Right atrium auricular region (tissue), 2 donors: ENCODE results near the gene PPP4C. TPM values are rescaled to one million over a fixed set of nuclear protein-coding genes. Genes with fewer than 3 reads are reported as not detected.
A peak's percentile ranks its signal among the peaks of the same experiment; 100 is the strongest.

ENCODE experiments used
- DNase-seq: peaks from one replicate; pipeline ENCODE4 v3.0.0-alpha.2; 2019; ENCODE audit warnings: low spot score
- H3K27ac ChIP-seq, 2 donors: fragments of 200-600 bp; sonication (generic); 1 replicate in 1 of 2; 2 replicates in 1 of 2; pipeline ENCODE4 v1.5.1; 2016 to 2019
- H3K27me3 ChIP-seq, 2 donors: fragments of 200-600 bp; sonication (generic); one replicate each; pipeline versions ENCODE4 v1.5.1 to v1.6.0; 2017 to 2019
- H3K36me3 ChIP-seq: fragments of 200-600 bp; sonication (generic); one replicate; pipeline ENCODE4 v1.5.1; 2016
- H3K4me1 ChIP-seq, 2 donors: fragments of 200-600 bp; sonication (generic); one replicate each; pipeline versions ENCODE4 v1.5.1 to v1.6.0; 2017 to 2019
- H3K4me3 ChIP-seq, 2 donors: fragments of 200-600 bp; sonication (generic); 1 replicate in 1 of 2; 2 replicates in 1 of 2; pipeline ENCODE4 v1.5.1; 2017 to 2019; ENCODE audit warnings: mild to moderate bottlenecking in 1 of 2, moderate library complexity in 1 of 2
- H3K9me3 ChIP-seq, 2 donors: fragments of 200-600 bp; sonication (generic); one replicate each; pipeline ENCODE4 v1.5.1; 2019
- CTCF ChIP-seq, 2 donors: fragments of 200-600 bp; sonication (generic); IDR thresholded peaks; one replicate each; pipeline ENCODE4 v1.5.1; 2019; ENCODE audit warnings: antibody characterized with exemption in 2 of 2
- total RNA-seq, 2 donors: library from RNA; depleted of rRNA; stranded (reverse); fragments of >200 nt; gene quantifications; one replicate each; pipeline ENCODE4 v1.1.0, GENCODE V29; 2016

Gene PPP4C
- total RNA-seq, 2 donors from 2014 or later = 23.2 to 32.7 TPM

GRCh38 chr16:30070490-30070889, 5.3 kb upstream of the PPP4C start:
- DNase-seq = no peak
- peak overlapping the region; percentile 71 to 96 for H3K27ac ChIP-seq
- H3K9me3 ChIP-seq = no peaks in the 10 kb centered on the region
- H3K4me1 ChIP-seq = peaks cover 0 to 58% of the 10 kb centered on the region in 2 donors
- H3K4me3 ChIP-seq = no peak overlapping the region
- no peaks in the 10 kb centered on the region for H3K27me3 ChIP-seq
- peaks cover 71% of the 10 kb centered on the region for H3K36me3 ChIP-seq
- no peak for TF ChIP-seq CTCF (IDR thresholded peaks at IDR 0.05)

- Histone ChIP-seq H3K4me1 (peaks cover 0 to 36% of the 10 kb centered on the region in 2 donors), H3K27me3 (no peaks in the 10 kb centered on the region), H3K9me3 (no peaks in the 10 kb centered on the region), H3K4me3 (peak overlapping the region; percentile 96 to 97), H3K36me3 (peaks cover 40% of the 10 kb centered on the region), H3K27ac (peak overlapping the region; percentile 92 to 93)
- DNase-seq = no peak
- TF ChIP-seq CTCF (IDR thresholded peaks at IDR 0.05) = no peak
Observed at GRCh38 chr16:30076276-30076791, 540 bp downstream of the PPP4C start.

- Histone ChIP-seq H3K4me3 (no peak overlapping the region), H3K36me3 (peaks cover 39% of the 10 kb centered on the region), H3K27ac (no peak overlapping the region)
Observed at GRCh38 chr16:30077656-30078055, 1.9 kb downstream of the PPP4C start.

GRCh38 chr16:30078744-30079143, 3.0 kb downstream of the PPP4C start:
- H3K4me3 ChIP-seq = no peak overlapping the region
- no peak for TF ChIP-seq CTCF (IDR thresholded peaks at IDR 0.05)
- peaks cover 0 to 36% of the 10 kb centered on the region in 2 donors for H3K4me1 ChIP-seq
- no peak overlapping the region for H3K27ac ChIP-seq
- DNase-seq = no peak
- H3K27me3 ChIP-seq = no peaks in the 10 kb centered on the region
- H3K36me3 ChIP-seq = peaks cover 44% of the 10 kb centered on the region
- no peaks in the 10 kb centered on the region for H3K9me3 ChIP-seq

More at GRCh38 chr16:30077656-30078055, 1.9 kb downstream of the PPP4C start:
- no peaks in the 10 kb centered on the region for H3K9me3 ChIP-seq
- H3K4me1 ChIP-seq = peaks cover 0 to 36% of the 10 kb centered on the region in 2 donors
- H3K27me3 ChIP-seq = no peaks in the 10 kb centered on the region
- no peak for TF ChIP-seq CTCF (IDR thresholded peaks at IDR 0.05)
- no peak for DNase-seq

- TF ChIP-seq CTCF (IDR thresholded peaks at IDR 0.05) = no peak
- Histone ChIP-seq H3K27ac (no peak overlapping the region), H3K9me3 (no peaks in the 10 kb centered on the region), H3K4me1 (peaks cover 0 to 36% of the 10 kb centered on the region in 2 donors), H3K4me3 (no peak overlapping the region), H3K27me3 (no peaks in the 10 kb centered on the region), H3K36me3 (peaks cover 52% of the 10 kb centered on the region)
- DNase-seq = no peak
Observed at GRCh38 chr16:30079480-30079879, 3.7 kb downstream of the PPP4C start.

- no peaks in the 10 kb centered on the region for H3K9me3 ChIP-seq
- DNase-seq = no peak
- H3K36me3 ChIP-seq = peaks cover 63% of the 10 kb centered on the region
- H3K27ac ChIP-seq = no peak overlapping the region
- H3K27me3 ChIP-seq = no peaks in the 10 kb centered on the region
- H3K4me1 ChIP-seq = peaks cover 0 to 23% of the 10 kb centered on the region in 2 donors
- no peak for TF ChIP-seq CTCF (IDR thresholded peaks at IDR 0.05)
- H3K4me3 ChIP-seq = no peak overlapping the region
Observed at GRCh38 chr16:30082545-30083090, 6.8 kb downstream of the PPP4C start.
